Measurements from ENCODE around the gene SEMA3A. TPM values are rescaled to one million over a fixed set of nuclear protein-coding genes. Genes with fewer than 3 reads are reported as not detected.

Gene SEMA3A
- total and polyA plus RNA-seq, 2 experiments from 2014 or later = 24.5 to 48.4 TPM

DNA sequence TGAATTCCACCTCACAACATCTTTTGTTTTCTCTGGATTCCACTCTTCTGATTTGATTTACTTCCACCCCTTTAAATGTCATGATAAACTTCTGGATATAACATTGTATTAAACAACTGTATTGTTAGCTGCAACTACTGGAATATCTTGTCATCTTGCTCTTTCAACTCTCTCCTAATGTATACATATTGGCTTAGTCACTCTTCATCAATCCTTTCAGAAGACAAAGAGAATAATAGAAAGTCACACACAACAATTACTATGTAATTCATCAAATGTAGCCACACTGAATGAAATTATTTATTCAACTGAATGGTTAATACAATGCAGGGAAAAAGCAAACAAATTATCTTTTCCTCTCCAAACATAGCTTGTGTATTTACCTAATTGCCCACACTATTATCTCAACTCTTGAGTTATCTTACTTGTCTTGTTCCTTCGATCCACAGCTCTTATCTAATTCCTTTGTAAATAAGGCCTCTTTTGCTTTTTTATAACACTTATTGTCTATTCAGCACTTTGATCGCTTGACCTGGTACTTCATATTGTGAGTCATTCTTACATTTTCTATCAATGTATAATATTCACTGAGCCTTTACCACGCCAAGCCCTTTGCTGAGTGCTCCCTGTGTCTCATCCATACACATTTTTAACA is 16.7 kb downstream of the SEMA3A start:
- in situ Hi-C loops (cut with MboI) = no loop called here
- Histone ChIP-seq H3K36me3 (ENCODE audit: low read depth) (no peaks in the 10 kb centered on the region), H3K9me3 (ENCODE audit: low read depth) (no peaks in the 10 kb centered on the region), H3K27me3 (replicated peaks; ENCODE audit: insufficient read depth) (no peaks in the 10 kb centered on the region), H3K4me1 (ENCODE audit: insufficient read depth) (peaks cover 16% of the 10 kb centered on the region; the same call in 1 of the 2 replicates), H4K20me1 (ENCODE audit: insufficient read depth) (no peaks in the 10 kb centered on the region), H3K4me2 (ENCODE audit: unreplicated experiment) (no peak overlapping the region), H2AFZ (no peak overlapping the region), H3K79me2 (ENCODE audit: insufficient read depth) (peaks cover 15% of the 10 kb centered on the region; the same call in 1 of the 2 replicates), H3K9me2 (ENCODE audit: insufficient read depth) (no peaks in the 10 kb centered on the region), H3K27ac (no peak overlapping the region), H3K9ac (no peak overlapping the region), H3K4me3 (no peak overlapping the region), H3F3A (ENCODE audit: insufficient read depth) (peaks cover 8% of the 10 kb centered on the region; the same call in 1 of the 2 replicates)
- DNase-seq = no peak
- TF ChIP-seq EZH2 (IDR thresholded peaks at IDR 0.05; ENCODE audit: insufficient read depth, poor library complexity, severe bottlenecking) (no peak), EZH2phosphoT487 (IDR thresholded peaks at IDR 0.05; ENCODE audit: insufficient read depth, low read depth) (no peak)
- WGBS, 2 experiments (ENCODE audit: low coverage in 1 of 2, low lambda C conversion rate in 2 of 2, missing lambda C conversion rate in 2 of 2) = 72 to 74% methylated on average over 3 of the region's 3 CpGs

DNA sequence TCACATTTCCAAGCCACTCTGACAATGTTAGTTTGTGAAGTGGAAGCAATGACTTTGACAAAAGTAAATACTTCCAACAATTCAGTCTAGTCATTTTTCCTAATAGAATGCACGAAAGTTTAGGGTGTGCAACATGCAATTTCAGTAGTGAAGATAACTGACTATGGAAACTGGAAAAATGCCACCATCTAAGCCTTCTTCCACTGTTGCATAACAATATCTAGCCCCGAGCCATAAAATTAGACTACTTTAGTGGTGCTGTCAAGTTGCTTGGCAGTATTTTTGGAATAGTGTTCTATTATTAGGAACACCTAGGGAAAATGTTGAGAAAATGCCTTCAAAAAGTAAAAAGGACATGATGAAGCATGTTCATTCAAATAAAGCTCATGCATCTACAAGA is 17.9 kb downstream of the SEMA3A start:
- Histone ChIP-seq H2AFZ (no peak overlapping the region), H3K9me2 (ENCODE audit: insufficient read depth) (no peaks in the 10 kb centered on the region), H3K9me3 (ENCODE audit: low read depth) (no peaks in the 10 kb centered on the region), H4K20me1 (ENCODE audit: insufficient read depth) (no peaks in the 10 kb centered on the region), H3K27ac (no peak overlapping the region), H3K4me3 (no peak overlapping the region), H3K79me2 (ENCODE audit: insufficient read depth) (peaks cover 15% of the 10 kb centered on the region; the same call in 1 of the 2 replicates), H3F3A (ENCODE audit: insufficient read depth) (peaks cover 2% of the 10 kb centered on the region; the same call in 1 of the 2 replicates), H3K9ac (no peak overlapping the region), H3K36me3 (ENCODE audit: low read depth) (no peaks in the 10 kb centered on the region), H3K4me2 (ENCODE audit: unreplicated experiment) (peak overlapping the region; percentile 7), H3K27me3 (replicated peaks; ENCODE audit: insufficient read depth) (no peaks in the 10 kb centered on the region), H3K4me1 (ENCODE audit: insufficient read depth) (peaks cover 9% of the 10 kb centered on the region; the same call in 1 of the 2 replicates)
- WGBS, 2 experiments (ENCODE audit: low coverage in 1 of 2, low lambda C conversion rate in 2 of 2, missing lambda C conversion rate in 2 of 2) = 34 to 46% methylated on average over 2 of the region's 2 CpGs
- DNase-seq = peak; percentile 37
- in situ Hi-C loops (cut with MboI) = no loop called here
- TF ChIP-seq EZH2 (IDR thresholded peaks at IDR 0.05; ENCODE audit: insufficient read depth, poor library complexity, severe bottlenecking) (no peak), EZH2phosphoT487 (IDR thresholded peaks at IDR 0.05; ENCODE audit: insufficient read depth, low read depth) (no peak)

DNA sequence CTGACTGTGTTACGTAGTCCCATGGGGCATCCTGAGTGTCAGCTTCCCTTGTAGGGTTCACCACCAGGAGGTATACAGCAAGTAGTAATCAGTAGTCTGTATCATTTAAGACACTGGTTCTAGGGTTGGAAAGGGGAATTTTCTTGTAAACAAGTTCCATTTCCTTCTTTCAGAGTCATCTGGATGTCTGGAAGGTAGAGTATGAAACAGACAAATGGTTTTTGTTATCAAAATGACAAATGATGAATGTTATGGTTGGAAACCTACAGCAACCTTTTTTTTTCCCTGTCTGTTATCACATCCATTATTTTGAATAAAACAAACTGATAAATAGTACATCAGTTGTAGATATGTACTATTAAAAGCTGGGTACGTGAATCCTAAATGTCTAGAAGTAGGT is 19.1 kb downstream of the SEMA3A start:
- no peak for DNase-seq
- Histone ChIP-seq H3K9me2 (ENCODE audit: insufficient read depth) (no peaks in the 10 kb centered on the region), H2AFZ (no peak overlapping the region), H3K27me3 (replicated peaks; ENCODE audit: insufficient read depth) (no peaks in the 10 kb centered on the region), H3K4me2 (ENCODE audit: unreplicated experiment) (no peak overlapping the region), H3K9ac (no peak overlapping the region), H3K27ac (no peak overlapping the region), H3K9me3 (ENCODE audit: low read depth) (no peaks in the 10 kb centered on the region), H3K4me3 (no peak overlapping the region), H3F3A (ENCODE audit: insufficient read depth) (no peaks in the 10 kb centered on the region; the same call in 1 of the 2 replicates), H3K36me3 (ENCODE audit: low read depth) (no peaks in the 10 kb centered on the region), H4K20me1 (ENCODE audit: insufficient read depth) (no peaks in the 10 kb centered on the region), H3K79me2 (ENCODE audit: insufficient read depth) (peaks cover 14% of the 10 kb centered on the region; the same call in 1 of the 2 replicates), H3K4me1 (ENCODE audit: insufficient read depth) (peaks cover 6% of the 10 kb centered on the region; the same call in 1 of the 2 replicates)
- WGBS, 2 experiments (ENCODE audit: low coverage in 1 of 2, low lambda C conversion rate in 2 of 2, missing lambda C conversion rate in 2 of 2) = 98 to 100% methylated on average over 2 of the region's 2 CpGs
- in situ Hi-C loops (cut with MboI) = no loop called here
- TF ChIP-seq EZH2 (IDR thresholded peaks at IDR 0.05; ENCODE audit: insufficient read depth, poor library complexity, severe bottlenecking) = no peak
- no peak for TF ChIP-seq EZH2phosphoT487 (IDR thresholded peaks at IDR 0.05; ENCODE audit: insufficient read depth, low read depth)

DNA sequence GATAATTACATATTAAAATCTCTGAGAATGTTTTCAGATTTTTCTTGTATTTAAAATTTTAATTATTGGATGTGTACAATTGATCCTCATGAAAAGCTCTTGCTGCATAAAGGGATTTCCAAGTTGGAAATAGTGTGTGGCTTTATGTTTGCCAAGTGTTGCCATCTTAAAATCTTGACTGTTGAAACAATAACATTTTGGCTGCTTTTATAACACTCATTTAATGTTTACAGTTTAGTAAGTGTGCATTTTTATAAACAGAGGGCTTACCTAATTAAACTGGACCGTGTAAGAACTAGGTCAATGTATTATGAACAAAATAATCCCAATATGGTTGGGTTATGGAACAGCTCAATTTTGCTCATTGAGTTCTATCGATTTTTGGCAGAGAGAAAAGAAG is 23.9 kb downstream of the SEMA3A start:
- Histone ChIP-seq H3K27ac (no peak overlapping the region), H3K9me3 (ENCODE audit: low read depth) (no peaks in the 10 kb centered on the region), H3K4me2 (ENCODE audit: unreplicated experiment) (no peak overlapping the region), H3K9ac (no peak overlapping the region), H3K79me2 (ENCODE audit: insufficient read depth) (no peaks in the 10 kb centered on the region), H3K36me3 (ENCODE audit: low read depth) (no peaks in the 10 kb centered on the region), H2AFZ (no peak overlapping the region; the same call in 1 of the 2 replicates), H4K20me1 (ENCODE audit: insufficient read depth) (no peaks in the 10 kb centered on the region), H3F3A (ENCODE audit: insufficient read depth) (no peaks in the 10 kb centered on the region), H3K27me3 (replicated peaks; ENCODE audit: insufficient read depth) (no peaks in the 10 kb centered on the region), H3K4me1 (ENCODE audit: insufficient read depth) (no peaks in the 10 kb centered on the region), H3K4me3 (no peak overlapping the region), H3K9me2 (ENCODE audit: insufficient read depth) (no peaks in the 10 kb centered on the region)
- WGBS, 2 experiments (ENCODE audit: low coverage in 1 of 2, low lambda C conversion rate in 2 of 2, missing lambda C conversion rate in 2 of 2) = 55 to 72% methylated on average over 2 of the region's 2 CpGs
- in situ Hi-C loops (cut with MboI) = no loop called here
- no peak for TF ChIP-seq EZH2 (IDR thresholded peaks at IDR 0.05; ENCODE audit: insufficient read depth, poor library complexity, severe bottlenecking)
- no peak for TF ChIP-seq EZH2phosphoT487 (IDR thresholded peaks at IDR 0.05; ENCODE audit: insufficient read depth, low read depth)
- no peak for DNase-seq

Data from GM23248 (cell line).